ENCODE results near the gene DDX42.
A peak's percentile ranks its signal among the peaks of the same experiment; 100 is the strongest.

Gene DDX42

GRCh38 chr17:63774141-63774968 is at the start of gene DDX42:
DDX42 (plus strand) TSS chr17:63774170; CDS start chr17:63787050, 12,880 bp downstream.
- DNase-seq (ENCODE audit: low spot score), result peak; percentile 37

- DNase-seq (ENCODE audit: low spot score), result no peak
Observed at GRCh38 chr17:63735691-63736090, 38.3 kb upstream of the DDX42 start.

- no peak for DNase-seq (ENCODE audit: low spot score)
Observed at GRCh38 chr17:63740464-63741142, 33.4 kb upstream of the DDX42 start.

- no peak for DNase-seq (ENCODE audit: low spot score)
Observed at GRCh38 chr17:63741143-63741407, 32.9 kb upstream of the DDX42 start.

GRCh38 chr17:63741408-63742173 is 32.4 kb upstream of the DDX42 start, which contains the start of gene STRADA:
STRADA (minus strand) TSS chr17:63741799; CDS start chr17:63728369, 13,430 bp downstream.
- peak; percentile 97 for DNase-seq (ENCODE audit: low spot score)

GRCh38 chr17:63751806-63752205 is 22.2 kb upstream of the DDX42 start:
- DNase-seq (ENCODE audit: low spot score), result no peak

- no peak for DNase-seq (ENCODE audit: low spot score)
Observed at GRCh38 chr17:63752707-63753106, 21.3 kb upstream of the DDX42 start.

GRCh38 chr17:63753215-63753614 is 20.8 kb upstream of the DDX42 start:
- no peak for DNase-seq (ENCODE audit: low spot score)

GRCh38 chr17:63754046-63754445 is 19.9 kb upstream of the DDX42 start:
- no peak for DNase-seq (ENCODE audit: low spot score)

GRCh38 chr17:63758428-63758827 is 15.5 kb upstream of the DDX42 start:
- no peak for DNase-seq (ENCODE audit: low spot score)

- DNase-seq (ENCODE audit: low spot score), result no peak
Observed at GRCh38 chr17:63760771-63761539, 13.0 kb upstream of the DDX42 start.

GRCh38 chr17:63762161-63763078 is 11.6 kb upstream of the DDX42 start:
- DNase-seq (ENCODE audit: low spot score), result no peak

GRCh38 chr17:63764716-63765115 is 9.3 kb upstream of the DDX42 start:
- DNase-seq (ENCODE audit: low spot score), result no peak

GRCh38 chr17:63766754-63767153 is 7.2 kb upstream of the DDX42 start:
- DNase-seq (ENCODE audit: low spot score), result no peak

- no peak for DNase-seq (ENCODE audit: low spot score)
Observed at GRCh38 chr17:63768433-63768832, 5.5 kb upstream of the DDX42 start.

GRCh38 chr17:63772801-63773271 is 1.1 kb upstream of the DDX42 start:
- no peak for DNase-seq (ENCODE audit: low spot score)

GRCh38 chr17:63773272-63774140 is 464 bp upstream of the DDX42 start, which contains the start of gene CCDC47:
CCDC47 (minus strand) TSS chr17:63773597; CDS start chr17:63766175, 7,422 bp downstream.
- peak; percentile 99 for DNase-seq (ENCODE audit: low spot score)

GRCh38 chr17:63774969-63775265 is 947 bp downstream of the DDX42 start:
- no peak for DNase-seq (ENCODE audit: low spot score)

GRCh38 chr17:63775420-63775819 is 1.4 kb downstream of the DDX42 start:
- no peak for DNase-seq (ENCODE audit: low spot score)

- no peak for DNase-seq (ENCODE audit: low spot score)
Observed at GRCh38 chr17:63780507-63780906, 6.5 kb downstream of the DDX42 start.
